DMS153 treated with DMSO at 0.1 percent for 48 hours (cell line): ENCODE measurements around the gene NKX1-1.

Experiments used
- DNase-seq: peaks from one replicate; lab custom pipeline; 2025; ENCODE audit not compliant: unreplicated experiment; lab: John Stamatoyannopoulos, UW

Gene NKX1-1

GRCh38 chr4:1362046-1362445, 44.2 kb downstream of the NKX1-1 start:
- no peak for DNase-seq

GRCh38 chr4:1361431-1361830, 44.8 kb downstream of the NKX1-1 start:
- DNase-seq = no peak

GRCh38 chr4:1360423-1361283, 45.6 kb downstream of the NKX1-1 start:
- no peak for DNase-seq

DNA sequence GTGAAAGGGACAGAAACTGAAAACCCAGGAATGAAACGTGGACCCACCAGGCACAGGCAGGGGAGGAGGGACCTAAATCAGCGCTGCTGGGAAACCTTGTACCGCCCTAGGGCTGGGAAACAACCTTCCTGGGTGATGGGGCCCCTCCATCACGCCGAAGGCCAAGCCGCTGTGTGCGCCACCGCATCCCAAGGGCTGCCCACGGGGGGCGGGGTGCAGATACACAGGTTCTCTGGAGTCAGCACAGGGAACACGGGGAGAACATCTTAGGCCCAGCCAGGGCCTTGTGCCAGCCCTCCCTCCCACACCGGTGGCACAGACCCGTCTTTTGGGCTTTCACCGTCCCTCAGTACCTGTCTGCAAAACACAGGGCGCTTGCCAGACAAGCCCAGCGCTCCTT, 46.3 kb downstream of the NKX1-1 start:
- DNase-seq = no peak

DNA sequence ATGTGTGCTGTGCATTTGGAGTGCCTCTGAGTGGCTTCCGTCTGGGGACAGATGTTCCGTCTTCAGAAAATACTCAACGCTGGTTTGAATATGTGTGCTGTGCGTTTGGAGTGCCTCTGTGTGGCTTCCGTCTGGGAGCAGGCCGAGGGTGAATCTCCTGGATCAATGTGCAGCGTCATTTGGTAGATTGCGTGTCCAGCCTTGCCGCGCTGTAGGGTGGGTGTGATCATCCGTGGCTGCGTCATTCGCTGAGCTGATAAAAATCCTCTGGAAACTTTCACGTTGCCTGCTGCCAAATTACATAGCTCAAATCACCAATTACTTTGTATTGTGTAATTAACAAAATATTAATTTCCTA, 47.1 kb downstream of the NKX1-1 start:
- no peak for DNase-seq

DNA sequence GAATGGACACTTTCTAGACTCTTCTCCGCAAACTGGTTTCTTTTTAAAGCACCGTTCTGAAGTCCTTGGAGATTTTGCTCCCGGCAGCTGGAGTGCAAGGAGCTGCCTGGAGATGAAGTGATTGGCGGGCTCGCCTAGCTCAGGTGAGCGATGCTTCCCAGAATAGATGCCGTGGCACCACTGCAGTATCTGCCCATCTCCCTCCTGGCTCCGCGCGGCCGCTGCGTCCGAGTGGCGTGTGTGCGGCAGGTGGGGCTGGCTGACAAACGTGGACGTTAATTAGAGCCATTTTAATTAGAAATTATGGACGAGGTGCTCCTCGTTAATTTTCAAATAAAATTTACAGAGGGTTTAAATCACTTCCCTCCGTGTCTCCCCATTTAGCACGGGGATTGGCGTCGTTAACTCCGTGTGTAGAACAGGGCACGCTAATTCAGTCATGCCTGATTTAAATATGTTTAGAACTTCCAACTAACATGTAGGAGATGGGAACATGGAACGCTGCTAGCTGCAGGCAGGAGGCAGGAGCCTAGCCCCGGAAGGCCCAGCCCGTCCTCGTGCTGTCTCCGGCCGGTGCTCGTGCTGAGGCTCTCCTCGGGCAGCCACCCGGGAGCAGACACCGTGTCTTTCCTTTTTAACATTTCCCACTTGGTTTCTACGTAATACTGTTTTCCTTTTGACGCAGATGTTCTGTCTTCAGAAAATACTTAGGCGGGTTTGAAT, 47.7 kb downstream of the NKX1-1 start:
- DNase-seq = no peak

DNA sequence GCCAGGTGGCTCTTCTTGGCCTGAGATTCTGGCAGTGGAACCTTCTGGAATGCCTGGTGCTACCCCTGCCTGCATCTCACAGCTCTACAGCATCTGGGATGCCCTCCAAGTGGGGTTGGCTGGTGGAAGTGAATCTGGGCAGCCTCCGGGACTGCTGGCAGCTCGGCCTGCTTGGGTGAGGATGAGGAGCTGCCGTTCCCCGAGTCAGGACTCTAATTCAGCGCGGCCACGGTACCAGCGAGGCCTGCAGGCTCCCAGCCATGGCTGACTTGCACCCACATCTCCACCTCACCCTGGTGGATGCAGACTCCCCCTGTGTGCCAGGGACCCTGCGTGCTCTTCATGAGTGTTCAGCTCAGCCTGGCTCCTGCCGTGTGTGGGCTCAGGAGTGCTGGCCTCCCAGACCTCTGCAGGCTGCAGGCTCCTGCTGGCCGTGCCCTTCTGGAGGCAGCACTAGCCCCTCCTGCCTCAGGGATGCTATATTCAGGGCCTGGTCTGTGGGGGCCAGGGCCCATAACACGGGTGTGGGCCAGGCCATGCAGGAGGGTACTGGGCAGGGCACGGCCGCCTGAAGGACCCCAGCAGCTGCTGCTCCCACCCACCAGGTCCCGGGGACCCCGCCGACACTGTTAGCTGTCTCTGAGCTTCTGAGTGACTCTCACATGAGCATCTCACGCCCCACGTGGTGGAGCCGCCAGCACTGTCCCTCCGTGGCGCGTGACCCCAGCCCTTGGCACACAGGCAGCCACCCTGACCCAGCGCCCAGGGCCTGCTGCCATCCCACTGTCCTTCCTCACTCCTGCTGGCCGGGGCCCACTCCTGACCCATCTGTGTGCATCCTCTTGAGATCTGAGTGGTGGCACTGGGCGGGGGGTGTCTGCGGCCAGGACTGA, 48.6 kb downstream of the NKX1-1 start:
- no peak for DNase-seq

DNA sequence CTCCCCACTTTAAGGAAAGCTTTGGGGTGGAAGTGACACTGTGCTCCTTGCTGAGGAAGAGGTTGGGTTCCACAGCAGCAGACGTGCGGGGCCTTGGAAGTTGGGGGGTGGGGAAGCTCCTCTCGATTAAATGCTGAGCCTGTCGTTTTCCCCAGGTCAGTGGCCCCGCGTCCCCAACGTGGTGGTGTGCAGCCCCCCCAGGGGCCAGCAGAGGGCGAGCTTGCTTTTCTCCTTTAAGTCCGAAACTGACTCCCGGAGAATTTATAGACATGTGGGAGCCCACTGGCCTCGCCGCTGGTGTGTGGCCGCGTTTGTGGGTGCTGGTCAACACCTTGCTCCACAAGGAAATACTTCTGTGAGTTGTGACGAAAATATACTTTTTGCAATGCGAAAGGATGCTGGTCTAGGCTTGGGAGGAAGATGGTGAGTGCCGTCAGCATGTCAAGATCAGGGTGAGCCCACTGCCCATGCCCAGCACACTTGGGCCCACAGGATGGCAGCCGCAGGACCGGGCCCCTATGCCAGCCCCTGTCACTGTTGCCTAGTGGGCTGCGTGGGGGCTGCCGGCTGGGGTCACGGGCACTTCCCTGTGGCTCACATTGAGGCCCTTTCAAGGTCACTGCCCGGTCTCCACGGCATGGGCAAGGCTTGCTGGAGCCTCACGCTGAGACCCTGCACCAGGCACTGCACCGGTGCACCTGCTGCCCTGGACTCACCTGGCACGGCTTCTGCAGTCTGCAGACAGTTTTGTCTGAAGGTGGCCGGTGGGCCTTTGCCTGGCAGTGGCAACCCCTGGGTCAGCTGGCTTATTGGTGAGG, 49.9 kb downstream of the NKX1-1 start:
- no peak for DNase-seq

DNA sequence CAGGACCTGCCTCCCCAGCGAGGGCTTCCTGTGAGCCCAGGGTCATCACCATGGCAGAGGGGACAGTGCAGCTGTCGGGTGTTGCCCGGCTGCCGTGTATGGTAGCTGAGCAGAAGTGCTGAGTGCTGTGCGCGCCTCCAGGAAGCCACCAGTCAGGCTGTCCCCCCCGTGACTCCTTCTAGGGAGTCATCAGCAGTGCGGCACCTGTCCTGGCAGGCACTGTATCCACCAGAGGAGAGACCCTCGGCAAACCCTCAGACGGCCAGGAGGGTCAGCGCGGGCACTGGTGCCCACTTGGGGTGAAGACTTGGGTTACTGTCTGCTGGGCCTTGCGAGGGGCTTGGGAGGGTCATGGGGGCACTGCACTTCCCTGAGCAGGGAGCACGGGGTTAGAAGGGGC, 50.9 kb downstream of the NKX1-1 start:
- no peak for DNase-seq

GRCh38 chr4:1354983-1355275, 51.3 kb downstream of the NKX1-1 start:
- DNase-seq = no peak

DNA sequence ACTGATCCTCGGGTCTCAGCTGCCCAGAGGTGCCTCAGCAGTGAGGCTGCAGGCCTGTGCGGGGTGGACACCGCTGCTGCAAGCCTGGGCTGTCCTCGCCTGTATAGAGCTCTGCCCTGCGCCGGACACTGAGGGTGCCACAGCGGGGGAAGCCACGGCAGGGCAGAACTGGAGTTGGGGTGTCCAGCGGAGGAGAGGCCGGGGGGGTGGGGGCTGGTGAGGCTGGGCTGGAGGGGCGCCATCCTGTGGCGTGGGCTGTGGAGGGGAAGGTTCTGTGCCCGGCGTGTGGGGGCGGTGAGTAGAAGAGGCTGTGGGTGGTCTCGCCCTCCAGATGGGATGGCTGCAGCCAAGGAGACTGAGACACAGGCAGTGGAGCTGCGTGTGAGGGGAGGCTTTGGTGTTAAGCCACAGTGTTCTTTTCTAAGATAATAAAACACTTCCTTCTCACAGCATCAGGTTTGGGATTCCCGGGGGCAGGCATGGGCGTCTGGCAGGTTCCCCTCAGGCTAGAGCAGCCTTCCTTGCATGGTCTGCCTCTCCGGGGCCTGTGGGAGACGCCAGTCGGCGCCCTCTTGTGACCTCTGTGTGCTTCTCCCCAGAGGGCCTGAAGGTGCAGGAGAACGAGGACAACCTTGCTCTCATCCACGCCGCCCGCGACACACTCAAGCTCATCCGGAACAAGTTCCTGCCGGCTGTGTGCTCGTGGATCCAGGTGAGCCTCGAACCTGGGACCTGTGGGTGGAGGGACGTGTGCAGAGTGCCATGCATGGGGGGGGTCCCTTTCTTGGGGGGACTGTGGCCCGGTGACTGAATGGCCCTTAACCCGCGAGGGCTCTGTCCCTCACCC, 51.9 kb downstream of the NKX1-1 start:
- no peak for DNase-seq

DNA sequence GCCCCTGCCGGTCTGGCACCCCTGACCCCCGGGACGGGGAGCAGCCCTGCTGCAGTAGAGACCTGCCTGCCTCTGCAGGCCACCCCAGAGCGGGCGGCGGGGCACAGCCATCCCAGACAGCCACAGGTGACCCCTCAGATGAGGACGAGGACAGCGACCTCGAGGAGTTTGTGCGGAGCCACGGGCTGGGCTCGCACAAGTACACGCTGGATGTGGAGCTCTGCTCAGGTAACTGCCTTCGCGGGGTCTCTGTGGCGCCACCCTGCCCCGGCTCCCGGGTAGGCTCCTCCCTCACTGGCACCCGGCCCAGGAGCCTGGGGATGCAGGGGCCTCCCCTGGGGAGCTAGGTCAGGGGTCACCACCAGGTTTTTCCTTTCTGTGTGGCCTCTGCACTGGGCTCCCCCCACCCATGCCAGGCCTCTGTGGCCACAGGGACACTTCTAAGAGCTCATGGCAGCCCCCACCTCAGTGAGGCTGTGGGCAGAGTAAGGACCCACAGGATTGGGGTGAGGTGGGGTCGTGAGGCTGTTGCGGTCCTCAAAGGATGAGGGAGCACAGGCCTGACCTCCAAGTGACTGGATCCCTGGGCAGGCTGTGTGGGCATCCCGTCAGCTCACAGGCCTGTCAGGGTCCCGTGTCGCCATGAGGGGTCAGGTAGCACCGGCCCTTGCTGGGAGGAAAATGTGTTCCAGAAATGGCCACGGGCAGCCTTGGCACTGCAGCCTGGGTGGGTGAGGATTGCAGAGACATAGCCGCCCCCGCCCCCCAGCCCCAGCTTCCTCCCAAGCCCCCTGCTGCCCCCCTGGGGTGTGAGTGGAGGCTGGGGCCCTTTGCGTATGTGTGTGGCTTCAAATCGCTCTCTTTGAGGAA, 52.8 kb downstream of the NKX1-1 start:
- no peak for DNase-seq
